ENCODE measurements around the gene OR10G3.

DNA sequence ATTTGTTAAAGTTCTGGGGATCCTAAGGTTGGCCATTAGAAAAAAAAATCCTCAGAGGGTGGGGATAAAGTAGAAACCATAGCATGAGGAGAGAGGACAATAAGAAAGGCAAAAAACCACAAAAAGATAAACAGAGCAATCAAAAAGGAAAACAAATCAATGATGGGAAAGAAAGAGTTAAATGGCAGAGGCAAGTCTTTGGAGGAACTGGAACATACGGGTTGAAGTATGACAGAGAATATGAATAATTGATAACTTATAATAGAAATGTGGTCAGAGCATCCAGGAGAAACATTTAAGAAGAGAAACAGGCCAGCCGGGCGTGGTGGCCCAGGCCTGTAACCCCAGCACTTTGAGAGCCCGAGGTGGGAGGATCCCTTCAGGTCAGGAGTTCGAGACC, 35.9 kb downstream of the OR10G3 start:
- TF ChIP-seq, protein P1, sequence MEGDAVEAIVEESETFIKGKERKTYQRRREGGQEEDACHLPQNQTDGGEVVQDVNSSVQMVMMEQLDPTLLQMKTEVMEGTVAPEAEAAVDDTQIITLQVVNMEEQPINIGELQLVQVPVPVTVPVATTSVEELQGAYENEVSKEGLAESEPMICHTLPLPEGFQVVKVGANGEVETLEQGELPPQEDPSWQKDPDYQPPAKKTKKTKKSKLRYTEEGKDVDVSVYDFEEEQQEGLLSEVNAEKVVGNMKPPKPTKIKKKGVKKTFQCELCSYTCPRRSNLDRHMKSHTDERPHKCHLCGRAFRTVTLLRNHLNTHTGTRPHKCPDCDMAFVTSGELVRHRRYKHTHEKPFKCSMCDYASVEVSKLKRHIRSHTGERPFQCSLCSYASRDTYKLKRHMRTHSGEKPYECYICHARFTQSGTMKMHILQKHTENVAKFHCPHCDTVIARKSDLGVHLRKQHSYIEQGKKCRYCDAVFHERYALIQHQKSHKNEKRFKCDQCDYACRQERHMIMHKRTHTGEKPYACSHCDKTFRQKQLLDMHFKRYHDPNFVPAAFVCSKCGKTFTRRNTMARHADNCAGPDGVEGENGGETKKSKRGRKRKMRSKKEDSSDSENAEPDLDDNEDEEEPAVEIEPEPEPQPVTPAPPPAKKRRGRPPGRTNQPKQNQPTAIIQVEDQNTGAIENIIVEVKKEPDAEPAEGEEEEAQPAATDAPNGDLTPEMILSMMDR (conservative IDR thresholded peaks at IDR 0.05), result no peak
- TF ChIP-seq EZH2 (IDR thresholded peaks at IDR 0.05; ENCODE audit: low read depth), result no peak
